Neural cell (in vitro differentiated cells): Measurements from ENCODE around the gene RNF145.

Experiments
- EZH2 ChIP-seq: fragments of 200-600, 300-800 bp; shearing (Covaris generic), sonication (generic); IDR thresholded peaks from 2 replicates; pipeline ENCODE4 v1.6.1; 2014; ENCODE audit warnings: antibody characterized with exemption, low read length, borderline replicate concordance, mild to moderate bottlenecking; ENCODE audit not compliant: insufficient read depth, poor library complexity, severe bottlenecking
- REST ChIP-seq: IDR thresholded peaks from 2 replicates; pipeline ENCODE4 v1.6.1; 2012; ENCODE audit warnings: borderline replicate concordance
- TAF1 ChIP-seq: IDR thresholded peaks from 2 replicates; pipeline ENCODE4 v1.6.1; 2012; ENCODE audit warnings: low read depth
- TF ChIP-seq, protein P1 (sequence below): fragments of 450-650 bp; IDR thresholded peaks from 2 replicates; pipeline ENCODE4 v1.5.1; 2014; ENCODE audit warnings: antibody characterized with exemption, mild to moderate bottlenecking, moderate library complexity; ENCODE audit not compliant: poor library complexity, severe bottlenecking

GRCh38 chr5:159198063-159199036 is 11.0 kb downstream of the RNF145 start:
- TF ChIP-seq TAF1 (no peak), REST (no peak), EZH2 (no peak)
- TF ChIP-seq, protein P1, sequence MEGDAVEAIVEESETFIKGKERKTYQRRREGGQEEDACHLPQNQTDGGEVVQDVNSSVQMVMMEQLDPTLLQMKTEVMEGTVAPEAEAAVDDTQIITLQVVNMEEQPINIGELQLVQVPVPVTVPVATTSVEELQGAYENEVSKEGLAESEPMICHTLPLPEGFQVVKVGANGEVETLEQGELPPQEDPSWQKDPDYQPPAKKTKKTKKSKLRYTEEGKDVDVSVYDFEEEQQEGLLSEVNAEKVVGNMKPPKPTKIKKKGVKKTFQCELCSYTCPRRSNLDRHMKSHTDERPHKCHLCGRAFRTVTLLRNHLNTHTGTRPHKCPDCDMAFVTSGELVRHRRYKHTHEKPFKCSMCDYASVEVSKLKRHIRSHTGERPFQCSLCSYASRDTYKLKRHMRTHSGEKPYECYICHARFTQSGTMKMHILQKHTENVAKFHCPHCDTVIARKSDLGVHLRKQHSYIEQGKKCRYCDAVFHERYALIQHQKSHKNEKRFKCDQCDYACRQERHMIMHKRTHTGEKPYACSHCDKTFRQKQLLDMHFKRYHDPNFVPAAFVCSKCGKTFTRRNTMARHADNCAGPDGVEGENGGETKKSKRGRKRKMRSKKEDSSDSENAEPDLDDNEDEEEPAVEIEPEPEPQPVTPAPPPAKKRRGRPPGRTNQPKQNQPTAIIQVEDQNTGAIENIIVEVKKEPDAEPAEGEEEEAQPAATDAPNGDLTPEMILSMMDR = no peak
